Embryonic facial prominence (tissue), 1 donor: ENCODE results near the gene ZNF460.
"Not testable (repeated sequence)": the region's sequence is repeated elsewhere in the genome, so short reads cannot be mapped to it uniquely, and the experiment has no call there.

Source experiments
- DNase-seq: peaks from one replicate; pipeline ENCODE4 v3.0.0-alpha.2; 2016; ENCODE audit errors: extremely low spot score

The ZNF460 gene

DNA sequence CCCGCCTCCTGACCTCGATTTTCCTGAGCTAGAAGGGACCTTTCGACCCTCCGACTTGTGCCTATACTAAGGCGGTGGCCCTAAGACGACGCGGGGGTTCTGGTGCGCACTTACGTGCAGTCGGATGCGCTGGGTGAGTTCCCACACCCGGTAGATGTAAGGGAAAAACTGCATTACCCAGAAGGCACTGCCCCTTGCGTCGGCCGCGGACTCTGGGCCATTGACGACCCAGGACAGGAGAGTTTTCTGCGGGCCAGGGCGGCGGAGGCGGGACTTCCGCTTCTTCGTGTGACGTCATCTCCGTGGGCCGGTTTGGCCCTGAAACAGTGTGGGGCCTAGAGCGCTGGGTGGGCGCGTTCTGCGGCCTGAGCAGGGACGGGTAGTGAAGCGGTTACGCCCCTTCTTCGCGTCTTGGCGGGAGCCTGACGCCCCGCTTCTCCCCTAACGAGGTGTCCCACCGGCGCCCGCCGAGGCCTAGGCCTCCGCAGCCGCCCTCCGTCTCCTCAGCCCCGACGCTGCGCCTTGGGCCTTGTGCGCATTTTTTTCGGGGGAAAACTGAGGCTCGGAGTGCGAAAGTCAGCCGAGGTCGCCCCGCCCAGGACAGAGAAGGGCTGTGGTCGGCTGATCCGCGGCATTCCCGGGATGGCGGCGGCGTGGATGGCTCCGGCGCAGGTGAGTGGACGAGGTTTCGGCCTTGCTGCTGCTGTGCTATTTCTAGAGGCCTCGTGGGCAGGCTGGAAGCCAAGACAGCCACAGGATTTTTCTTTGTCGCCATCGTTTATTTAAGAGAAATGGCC lies at the start of gene ZNF460:
Gene ZNF460, plus strand, starts transcription at position 321 of the 797 bp plus-strand sequence. Its CDS starts 322 bp downstream, at position 643.
- DNase-seq = peak; percentile 96

DNA sequence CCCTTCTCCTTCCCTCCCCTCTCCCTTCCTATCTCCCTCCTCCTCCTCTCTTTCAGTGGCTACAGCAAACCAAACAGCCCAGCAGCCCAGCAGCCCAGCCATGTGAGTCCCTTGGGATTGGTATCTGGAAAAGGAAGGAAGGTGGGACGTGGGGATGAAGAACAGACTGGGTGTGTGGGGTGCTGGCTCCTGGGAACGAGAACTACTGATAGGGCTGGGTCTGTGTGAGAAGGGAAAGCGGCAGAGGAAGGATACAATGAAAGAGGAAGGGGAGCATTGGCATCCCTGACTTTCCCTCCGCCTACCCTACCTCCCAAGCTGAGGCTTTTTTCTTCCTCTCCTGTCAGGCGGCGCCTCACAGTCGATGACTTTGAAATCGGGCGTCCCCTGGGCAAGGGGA lies 48.6 kb upstream of the ZNF460 start:
- DNase-seq = no peak

DNA sequence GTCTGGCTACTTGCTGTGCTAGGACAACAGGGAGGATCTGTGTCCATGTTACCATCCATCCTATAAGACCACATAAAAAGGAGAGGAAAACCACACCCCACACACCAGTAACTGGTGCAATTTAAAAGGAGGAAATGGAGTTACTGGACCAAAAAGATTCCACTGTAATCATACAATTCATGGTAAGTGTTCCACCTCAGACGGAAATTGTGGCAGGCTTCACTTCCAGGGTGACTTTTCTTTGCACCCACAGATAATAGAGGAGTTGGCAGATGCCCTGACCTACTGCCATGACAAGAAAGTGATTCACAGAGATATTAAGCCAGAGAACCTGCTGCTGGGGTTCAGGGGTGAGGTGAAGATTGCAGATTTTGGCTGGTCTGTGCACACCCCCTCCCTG lies 47.1 kb upstream of the ZNF460 start:
- DNase-seq = no peak

DNA sequence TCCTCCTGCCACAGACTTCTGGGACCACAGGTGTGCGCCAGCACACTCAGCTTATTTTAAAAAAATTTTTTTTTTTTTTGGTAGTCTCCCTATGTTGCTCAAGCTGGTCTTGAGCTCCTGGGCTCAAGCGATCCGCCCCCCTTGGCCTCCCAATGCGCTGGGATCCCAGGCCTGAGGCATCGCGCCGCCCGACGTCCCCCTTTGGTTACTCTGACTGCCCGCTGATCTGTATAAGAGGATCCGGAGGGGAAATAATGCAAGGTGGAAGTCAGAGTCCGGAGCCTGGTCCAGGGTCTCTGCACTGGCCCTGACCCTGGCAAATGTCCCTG lies 40.3 kb upstream of the ZNF460 start:
- no peak for DNase-seq

DNA sequence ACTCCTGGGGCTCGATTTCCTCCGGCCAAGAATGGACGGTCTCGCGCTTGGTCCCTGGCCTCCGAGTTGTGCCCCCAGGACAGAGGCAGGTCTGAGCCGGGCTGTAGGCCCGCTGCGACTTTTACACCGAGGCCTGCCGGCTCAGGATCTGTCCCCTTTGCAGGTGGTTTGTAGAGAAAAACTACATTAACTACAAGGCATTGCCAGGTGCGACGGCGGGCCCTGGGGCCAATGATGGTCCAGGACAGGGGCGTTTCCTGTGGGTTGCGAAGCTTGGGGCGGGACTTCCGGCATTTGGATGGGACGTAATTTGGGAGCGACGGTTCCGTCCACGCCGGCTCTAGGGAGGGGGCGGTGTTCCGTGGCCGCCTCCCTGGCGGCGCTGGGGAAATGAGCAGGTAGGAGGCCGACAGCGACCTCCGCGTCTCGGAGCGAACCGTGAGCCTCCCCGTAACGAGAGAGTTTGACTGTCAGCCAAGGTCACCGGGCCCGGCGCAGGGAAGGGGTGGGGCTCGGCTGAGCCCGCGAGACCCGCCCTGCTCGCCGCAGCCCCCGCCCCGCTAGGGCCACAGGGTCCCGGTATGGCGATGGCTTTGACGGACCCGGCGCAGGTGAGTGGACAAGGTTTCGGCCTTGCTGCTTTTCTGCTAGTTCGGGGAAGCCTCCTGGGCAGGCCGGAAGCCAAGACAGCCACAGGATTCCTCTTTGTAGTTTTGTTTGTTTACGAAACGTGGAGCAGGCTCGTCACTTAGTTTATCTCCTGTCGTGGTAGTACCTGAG lies 39.8 kb upstream of the ZNF460 start, which contains the start of gene ZNF805:
Gene ZNF805, plus strand, starts transcription at position 322 of the 780 bp plus-strand sequence. Its CDS starts 260 bp downstream, at position 582.
- peak; percentile 86 for DNase-seq

DNA sequence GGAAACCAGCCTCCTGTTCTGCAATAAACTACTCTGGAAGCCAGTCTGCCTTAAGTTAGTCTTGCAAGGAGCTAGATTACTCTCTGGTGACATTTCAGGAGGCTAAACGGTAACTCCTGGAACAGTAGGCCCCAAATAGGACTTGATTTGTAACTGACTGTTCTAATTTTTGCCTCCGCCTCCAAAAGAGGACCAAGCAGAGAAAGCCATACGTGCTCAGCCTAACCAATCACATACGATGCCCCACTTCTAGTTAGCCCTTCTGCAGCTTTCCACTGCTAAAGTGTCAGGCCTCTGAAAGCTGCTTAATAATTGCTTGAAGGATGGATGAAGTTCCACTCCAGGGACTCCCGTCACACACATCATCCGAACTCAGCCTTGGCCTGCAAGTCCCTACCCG lies 39.1 kb upstream of the ZNF460 start:
- no peak for DNase-seq

DNA sequence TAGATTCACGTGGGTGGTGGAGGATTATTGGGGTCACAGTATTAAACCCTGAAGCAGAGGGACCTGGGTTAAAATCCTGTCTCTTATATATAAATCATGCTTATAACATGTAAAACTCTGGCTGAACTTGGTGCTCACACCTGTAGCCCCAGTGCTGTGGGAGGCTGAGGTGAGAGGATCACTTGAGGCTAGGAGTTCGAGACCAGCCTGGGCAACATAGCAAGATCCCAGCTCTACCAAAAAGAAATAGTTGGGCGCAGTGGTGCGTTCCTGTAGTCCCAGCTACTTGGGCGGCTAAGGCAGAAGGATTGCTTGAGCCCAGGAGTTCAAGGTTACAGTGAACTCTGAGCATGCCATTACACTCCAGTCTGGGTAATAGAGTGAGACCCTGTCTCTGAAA lies 37.5 kb upstream of the ZNF460 start:
- no peak for DNase-seq

DNA sequence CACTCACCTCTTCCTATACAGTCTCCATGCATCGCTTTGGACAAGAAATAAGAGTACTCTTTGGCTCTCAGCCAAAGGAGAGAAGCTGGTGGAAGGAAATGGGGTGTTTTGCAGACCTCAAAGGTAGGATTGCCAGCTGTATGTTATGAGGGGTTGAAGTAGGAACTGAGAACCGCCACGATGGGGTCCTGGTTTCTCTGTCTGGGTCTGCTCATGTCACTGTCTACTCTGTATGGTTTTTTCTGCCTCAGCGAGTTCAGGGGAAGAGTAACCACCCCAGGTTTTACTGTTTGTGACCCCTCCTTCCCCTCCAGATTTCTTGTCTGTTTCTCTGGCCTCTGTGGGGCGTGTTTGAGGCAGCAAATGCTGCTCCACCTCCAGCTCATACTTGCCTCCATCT lies 35.8 kb upstream of the ZNF460 start:
- DNase-seq = no peak

DNA sequence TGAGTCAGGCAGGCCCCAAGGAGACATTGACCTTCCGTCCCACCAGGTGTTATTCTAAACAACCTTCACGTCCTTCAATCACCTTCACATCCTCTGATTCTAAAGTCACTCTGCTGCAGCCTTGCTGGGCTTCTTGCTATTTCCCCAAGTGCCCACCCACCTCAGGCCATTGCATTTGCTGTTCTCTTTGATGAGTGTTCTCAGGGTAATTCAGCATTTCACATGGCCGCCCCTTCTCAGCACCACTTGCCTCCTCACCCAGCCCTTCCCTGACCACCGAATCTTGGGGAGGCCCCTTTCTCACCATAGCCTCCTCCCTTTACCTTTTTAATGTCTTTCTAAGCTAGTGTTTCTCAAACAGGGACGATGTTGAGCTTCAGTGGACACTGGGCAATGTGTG lies 35.2 kb upstream of the ZNF460 start:
- no peak for DNase-seq

DNA sequence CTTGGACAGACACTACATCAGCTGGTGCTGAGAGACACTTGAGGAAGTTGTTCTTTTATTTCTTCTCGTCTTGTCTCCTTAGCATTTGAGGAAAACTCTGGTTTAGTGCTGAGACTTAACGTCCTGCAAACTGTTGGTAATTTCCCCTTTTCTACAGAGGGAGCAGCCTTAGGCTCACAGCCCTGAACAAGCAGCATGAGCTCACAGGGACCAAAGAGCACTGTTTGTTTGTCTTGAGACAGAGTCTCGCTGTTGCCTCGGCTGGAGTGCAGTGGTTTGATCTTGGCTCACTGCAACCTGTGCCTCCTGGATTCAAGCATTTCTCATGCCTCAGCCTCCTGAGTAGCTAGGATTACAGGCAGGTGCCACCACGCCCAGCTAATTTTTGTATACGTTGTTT lies 34.3 kb upstream of the ZNF460 start:
- DNase-seq = no peak

DNA sequence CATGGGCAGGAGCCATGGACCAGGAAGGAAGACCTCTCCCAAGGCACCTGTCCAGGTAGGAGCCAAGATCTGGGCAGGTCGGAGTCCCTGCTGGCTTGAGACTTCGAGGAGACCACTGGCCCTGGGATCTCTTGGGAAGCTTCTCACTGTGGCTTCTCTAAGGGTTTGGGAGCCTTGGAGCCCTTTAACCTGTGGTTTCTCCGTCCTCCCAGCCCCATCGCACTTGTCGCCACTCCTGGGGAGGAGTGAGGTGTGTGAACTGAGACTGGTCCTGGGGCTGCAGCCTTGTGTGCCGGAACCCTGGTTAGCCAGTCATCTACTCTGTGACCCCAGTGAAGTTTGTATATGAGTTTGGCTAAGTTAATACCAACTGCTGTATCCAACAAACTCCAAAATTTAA lies 31.6 kb upstream of the ZNF460 start:
- no peak for DNase-seq

DNA sequence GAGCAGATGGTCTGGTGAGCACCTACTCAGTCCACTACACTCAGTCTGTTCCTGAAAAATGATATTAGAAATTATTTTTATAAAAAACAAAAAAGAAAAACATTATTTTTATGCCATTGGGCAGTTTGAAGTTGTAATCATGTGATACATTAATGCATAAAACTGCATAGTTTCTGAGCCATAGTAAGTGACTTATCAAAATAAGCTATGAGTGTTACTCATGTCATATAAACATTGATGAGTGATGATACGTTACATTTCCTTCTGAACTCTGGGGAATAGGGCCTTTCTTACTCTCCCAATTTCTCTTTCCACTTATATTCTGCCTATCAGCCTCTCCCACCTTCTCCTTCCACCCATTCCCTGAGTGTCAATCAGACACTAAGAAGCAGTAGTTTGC lies 31.0 kb upstream of the ZNF460 start:
- DNase-seq = no peak

DNA sequence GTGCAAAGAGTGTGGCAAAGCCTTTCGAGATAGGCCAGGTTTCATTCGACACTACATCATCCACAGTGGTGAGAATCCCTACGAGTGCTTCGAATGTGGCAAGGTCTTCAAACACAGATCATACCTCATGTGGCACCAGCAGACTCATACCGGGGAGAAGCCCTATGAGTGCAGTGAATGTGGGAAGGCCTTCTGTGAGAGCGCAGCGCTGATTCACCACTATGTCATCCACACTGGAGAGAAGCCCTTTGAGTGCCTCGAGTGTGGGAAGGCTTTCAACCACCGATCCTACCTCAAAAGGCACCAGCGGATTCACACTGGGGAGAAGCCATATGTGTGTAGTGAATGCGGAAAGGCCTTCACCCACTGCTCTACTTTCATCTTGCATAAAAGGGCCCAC lies 26.5 kb upstream of the ZNF460 start:
- not testable (repeated sequence) for DNase-seq

DNA sequence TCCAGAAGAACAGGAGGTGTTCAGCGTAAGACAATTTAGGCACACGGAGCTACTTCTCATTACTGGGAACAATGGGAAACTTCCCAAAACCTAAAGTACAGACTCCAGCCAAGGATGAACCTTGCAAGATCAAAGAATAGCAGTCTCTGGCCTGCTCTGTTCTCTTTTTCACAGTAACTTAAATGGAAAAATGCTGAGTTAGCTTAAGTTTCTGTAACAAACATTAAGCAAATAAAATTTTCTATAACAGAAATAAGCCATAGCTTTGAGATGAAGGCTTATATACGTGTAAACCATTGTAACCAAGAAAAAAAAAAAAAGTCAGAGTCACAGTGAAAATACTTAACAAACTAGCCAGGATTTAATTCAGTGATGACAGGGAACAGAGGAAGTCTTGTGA lies 18.2 kb upstream of the ZNF460 start:
- no peak for DNase-seq

DNA sequence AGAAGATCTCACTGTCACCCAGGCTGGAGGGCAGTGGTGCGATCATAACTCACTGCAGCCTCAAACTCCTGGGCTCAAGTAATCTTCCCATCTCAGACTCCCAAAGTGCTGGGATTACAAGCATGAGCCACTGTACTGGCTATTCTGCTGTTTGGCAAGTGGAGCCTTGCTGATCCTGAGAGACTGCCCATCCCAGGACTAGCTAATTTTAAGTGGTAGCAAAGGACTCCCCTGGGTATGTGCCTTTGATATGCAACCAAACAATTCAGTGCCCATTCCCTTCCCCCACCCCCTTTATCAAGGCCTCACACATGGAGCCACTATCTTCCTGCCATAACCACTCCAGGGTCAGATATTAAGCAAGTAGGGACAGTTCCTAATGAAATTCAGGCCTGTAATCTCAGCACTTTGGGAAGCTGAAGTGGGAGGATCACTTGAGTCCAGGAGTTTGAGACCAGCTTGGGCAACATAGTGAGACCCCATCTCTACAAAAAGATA lies 17.0 kb upstream of the ZNF460 start:
- DNase-seq = no peak

DNA sequence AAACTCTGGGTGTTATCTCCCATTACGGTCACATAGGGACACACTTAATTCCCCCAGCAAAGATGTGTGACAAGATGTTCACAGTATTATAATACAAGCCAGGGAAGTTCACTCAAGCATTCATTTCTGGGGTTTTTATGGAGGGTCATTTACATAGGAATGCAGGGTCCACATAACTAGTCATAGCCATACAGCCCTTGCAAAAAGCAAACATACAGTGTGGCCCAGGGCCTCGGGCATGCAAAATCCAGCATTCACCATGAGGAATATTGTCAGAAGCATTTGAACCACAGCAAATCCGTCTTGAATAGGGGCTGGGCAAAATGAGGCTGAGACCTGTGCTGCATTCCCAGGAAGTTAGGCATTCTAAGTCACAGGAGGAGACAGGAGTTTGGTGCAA lies 13.0 kb upstream of the ZNF460 start:
- no peak for DNase-seq

DNA sequence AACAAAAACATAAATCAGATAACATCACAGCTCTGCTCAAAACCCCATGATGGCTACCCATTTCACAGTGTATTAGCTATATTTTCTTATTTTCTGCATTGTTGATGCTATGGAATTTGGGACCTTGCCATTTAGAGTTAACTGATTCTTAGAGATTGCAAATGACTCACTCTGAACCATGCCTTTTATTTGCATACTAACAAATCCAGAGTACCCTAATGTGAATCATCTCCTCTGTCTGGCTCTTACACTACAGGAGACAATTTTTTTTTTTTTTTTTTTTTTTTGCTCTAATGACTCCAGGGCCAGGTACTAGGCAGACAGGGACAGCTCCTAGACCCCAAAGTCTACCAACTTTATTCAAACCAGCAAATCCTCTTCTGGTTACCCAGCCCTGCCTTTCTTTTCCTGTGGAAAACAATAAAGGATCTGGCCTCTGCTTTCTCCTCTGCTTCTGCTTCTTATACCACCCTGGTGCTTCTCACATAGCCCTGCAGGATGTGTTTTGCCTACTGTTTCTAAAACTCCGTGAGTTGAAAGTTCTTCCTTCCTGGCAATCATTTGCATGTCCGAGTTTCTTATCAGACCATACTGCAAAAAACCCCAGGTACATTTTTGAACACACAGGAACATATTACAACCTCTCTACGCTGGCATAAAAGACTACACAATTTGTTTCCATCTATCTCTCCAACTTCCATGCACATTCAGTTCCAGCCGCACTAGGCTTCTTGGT lies 10.6 kb upstream of the ZNF460 start:
- no peak for DNase-seq

DNA sequence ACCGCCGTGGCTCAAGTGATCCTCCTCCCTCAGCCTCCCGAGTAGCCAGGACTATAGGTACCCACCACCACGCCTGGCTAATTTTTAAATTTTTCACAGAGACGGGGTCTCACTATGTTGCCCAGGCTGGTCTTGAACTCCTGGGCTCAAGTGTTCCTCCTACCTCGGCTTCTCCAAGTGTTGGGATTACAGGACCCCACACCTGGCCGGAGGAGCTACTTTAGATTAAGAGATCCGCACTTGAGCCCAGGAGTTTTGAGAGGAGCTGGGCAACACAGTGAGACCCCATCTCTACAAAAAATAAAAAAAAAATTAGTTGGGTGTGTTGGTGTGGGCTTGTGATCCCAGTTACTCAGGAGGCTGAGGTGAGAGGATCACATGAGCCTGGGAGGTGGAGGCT lies 9.0 kb upstream of the ZNF460 start:
- DNase-seq = no peak

DNA sequence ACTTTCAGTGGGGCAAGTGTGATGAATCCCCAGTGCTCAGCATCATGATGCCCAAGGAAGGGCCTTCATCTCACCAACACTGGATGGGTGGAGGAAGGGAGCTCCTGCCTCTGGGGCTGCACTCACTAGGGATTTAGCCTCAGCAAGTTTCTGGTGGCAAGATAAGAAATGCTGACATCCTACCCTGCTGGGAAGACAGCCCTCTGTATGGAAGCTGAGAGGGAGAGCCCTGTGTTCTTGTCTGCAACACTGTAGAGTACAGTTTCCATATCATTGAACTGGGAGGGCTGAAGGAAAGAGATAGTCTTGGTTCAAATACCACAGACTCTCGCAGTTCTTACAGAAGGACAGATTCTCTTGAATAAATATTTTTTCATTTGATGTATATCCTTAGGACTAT lies 7.3 kb upstream of the ZNF460 start:
- DNase-seq = no peak

DNA sequence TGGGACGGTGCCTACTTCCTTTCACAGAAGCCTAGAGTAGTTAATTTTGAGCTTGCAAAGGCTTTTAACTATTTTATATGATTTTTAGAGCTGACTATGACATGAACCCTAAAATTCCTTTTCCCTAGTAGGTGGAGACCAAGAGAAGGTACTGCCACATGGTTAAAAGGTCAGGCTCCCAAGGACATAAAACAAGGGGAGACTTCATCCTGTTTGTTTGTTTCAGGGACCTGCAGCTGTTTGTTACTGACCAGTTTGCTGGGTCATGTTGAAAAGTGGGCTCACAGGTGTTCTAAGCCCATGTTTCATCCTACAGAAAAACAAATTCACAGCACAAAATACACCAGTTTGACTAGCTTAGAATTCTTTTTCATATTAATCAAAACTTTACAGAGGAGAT lies 3.9 kb upstream of the ZNF460 start:
- DNase-seq = no peak

DNA sequence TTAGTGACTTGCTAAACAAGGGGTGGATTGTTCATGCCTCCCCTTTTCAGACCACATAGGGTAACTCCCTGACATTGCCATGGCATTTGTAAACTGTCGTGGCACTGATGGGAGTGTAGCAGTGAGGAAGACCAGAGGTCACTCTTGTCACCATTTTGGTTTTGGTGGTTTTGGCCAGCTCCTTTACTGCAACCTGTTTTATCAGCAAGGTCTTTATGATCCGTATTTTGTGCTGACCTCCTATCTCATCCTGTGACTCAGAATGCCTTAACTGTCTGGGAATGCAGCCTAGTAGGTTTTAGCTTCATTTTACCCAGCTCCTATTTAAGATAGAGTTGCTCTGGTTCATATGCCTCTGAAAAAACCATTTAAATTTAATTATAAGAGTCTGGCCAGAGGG lies 1.8 kb upstream of the ZNF460 start:
- DNase-seq = not testable (repeated sequence)

DNA sequence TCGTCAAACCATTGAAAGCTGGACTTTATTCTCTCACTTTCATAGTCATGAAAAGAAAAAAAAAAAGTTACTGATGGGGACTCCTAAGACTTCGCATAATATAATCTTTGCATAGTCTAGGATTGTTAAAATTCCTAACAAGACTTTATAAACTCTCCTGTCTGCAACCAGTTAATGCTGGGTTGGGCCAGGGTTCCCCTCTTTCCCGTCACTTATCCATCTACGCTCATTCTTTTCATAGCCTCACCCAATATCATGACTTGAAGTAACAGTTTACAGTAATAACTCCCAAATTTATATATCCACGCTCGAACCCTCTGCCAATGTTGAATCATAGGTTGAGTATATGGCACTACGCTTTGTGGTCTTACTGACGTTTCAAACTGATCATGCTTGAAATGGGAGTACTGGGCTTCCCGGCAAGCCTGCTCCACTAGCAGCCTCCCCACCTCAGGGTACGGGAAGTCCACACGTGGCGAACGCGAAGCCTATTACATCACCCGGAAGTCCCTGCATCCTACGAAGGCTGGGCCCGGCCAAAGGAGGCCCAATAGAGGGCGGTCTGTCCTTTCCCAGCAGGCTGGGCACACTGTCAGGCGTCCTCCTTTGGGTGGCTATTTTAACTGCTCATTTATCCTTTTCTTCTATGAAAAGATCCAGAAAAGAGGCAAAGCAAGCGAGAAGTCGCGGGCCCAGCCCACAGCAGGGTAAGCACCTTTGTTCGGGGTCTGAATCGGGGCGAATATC lies 694 bp upstream of the ZNF460 start:
- DNase-seq = peak; percentile 96
